HG03135 (cell line): ENCODE data around the gene PAM16.

Experiments
- ATAC-seq: cut with Tn5 transposase; IDR thresholded peaks from one replicate; pipeline ENCODE4 v1.9.1; 2021; ENCODE audit warnings: mild to moderate bottlenecking, moderate library complexity; ENCODE audit not compliant: unreplicated experiment

The PAM16 gene

DNA sequence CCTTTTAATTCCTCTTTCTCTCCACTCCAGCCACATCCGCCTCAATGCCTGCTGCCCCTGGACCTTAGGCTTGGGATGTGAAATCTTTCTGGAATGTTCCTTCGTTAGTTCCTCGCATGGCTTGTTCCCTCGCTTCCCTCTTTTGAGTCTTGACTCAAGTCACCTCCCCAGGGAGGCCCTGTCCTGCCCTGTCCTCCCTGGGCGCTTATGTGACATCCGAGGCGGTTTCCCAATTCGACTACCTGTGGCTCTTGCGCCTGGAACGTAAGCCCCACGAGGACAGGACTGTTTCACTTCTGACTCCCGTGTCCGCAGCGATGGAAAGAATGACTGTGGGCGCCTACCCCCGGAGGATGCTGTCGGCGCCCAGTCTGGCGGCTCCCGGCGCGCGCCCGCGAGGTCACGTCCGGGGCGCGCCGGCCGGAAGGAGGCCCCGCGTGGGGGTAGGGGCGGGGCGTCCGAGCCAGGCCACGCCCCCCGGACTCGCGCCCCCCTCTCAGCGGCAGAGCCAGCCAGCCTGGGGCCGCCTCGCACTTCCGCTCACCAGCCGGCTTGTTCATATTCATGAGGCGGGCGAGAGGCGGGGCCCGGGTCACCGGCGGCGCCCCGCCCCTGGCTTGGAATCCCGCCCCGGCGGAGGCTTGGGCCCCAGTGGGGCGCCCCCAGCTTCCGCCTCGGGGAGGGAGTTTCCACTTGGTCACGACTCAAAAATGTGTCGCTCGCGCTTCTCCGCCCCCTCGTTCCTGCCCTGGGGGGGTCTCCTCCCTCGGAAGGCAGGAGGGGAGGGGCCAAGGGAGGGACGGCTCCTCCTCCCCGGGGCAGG is 43.7 kb downstream of the PAM16 start:
- ATAC-seq, result peak; percentile 87

DNA sequence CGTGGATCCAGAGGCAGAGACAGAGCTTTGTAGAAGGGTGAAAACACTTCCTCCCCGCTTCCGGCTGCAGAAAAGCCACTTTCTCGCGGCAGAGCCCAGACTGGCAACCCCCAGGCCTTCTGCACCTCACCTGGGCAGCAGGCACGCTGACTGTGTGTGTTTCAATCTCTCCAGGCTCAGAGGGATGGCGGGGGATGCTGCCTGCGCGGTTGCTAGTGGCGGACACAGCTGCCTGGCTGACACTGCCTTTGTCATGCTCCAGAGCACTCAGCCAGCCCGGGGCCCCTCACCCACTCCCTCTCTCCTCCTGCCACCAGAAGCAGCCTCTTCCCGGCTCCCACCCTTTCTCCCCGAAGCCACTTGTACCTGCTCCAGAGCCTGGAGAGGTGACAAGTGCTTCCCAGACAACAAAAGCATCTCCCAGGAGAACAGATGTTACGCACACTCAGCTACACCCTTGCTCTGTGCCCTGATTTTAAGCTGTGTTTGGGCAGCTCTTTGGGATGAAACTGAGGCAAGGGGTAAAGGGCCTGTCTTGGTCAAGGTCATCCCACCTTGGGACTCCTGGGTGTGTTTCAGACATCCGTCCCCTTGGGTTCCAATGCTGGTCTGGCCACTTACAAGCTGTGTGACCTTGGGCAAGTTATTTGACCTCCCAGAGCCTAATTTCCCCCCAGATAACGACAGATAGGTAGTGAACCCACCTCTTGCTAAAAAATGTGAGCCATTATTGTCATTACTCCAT is 44.5 kb downstream of the PAM16 start:
- ATAC-seq, result no peak

DNA sequence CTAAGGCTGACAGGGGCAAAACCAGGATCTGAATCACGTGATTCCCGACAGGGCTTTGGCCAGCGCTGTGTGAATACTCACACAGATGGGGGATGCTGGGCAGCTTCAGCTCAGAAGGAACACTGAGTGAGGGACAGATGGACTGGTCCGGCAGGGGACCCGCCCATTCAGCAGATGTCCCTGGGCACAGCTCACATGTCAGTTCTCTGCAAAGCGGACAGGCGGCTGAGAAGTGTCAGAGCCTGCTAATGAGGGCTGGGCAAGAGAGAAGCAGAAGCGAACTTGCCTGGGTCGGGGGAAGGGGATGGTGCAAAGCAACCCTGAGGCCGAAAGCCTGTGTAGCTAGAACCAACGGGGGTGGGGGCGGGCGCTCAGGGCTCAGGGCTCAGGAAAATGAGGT is 47.1 kb downstream of the PAM16 start:
- no peak for ATAC-seq

DNA sequence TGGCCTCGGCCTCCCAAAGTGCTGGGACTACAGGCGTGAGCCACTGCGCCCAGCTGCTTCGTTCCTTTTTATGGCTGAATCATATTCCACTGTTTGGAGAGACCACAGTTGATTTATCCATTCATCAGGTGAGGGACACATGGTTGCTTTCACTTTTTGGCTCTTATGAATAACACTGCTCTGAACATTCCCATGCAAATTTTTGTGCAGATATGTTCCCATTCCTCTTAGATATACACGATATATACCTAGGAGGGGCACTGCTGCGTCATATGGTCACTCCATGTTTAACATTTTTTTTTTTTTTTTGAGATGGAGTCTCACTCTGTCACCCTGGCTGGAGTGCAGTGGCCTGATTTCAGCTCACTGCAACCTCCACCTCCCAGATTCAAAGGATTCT is 49.2 kb downstream of the PAM16 start:
- ATAC-seq, result no peak

- no peak for ATAC-seq
Measured at GRCh38 chr16:4301177-4301576, 49.9 kb downstream of the PAM16 start.

- ATAC-seq, result no peak
Measured at GRCh38 chr16:4298761-4299522, 52.2 kb downstream of the PAM16 start.

GRCh38 chr16:4297480-4297879 is 53.6 kb downstream of the PAM16 start:
- ATAC-seq, result no peak

DNA sequence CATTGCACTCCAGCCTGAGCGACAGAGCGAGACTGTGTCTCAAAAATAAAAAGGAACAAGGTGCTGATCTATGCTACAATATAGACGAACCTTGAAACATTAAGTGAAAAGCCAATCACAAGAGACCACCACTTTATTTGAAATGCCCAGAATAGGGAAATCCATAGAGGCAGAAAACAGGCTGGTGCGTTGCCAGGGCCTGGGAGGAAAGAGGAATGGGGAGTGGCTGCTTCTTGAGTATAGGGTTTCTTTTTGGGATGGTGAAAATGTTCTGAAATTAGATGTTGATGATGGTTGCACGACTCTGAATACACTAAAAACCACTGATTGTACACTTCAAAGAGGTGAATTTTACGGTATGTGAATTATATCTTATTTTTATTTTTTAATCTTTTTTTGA is 55.5 kb downstream of the PAM16 start:
- ATAC-seq, result no peak

- no peak for ATAC-seq
Measured at GRCh38 chr16:4293822-4294457, 57.2 kb downstream of the PAM16 start.

DNA sequence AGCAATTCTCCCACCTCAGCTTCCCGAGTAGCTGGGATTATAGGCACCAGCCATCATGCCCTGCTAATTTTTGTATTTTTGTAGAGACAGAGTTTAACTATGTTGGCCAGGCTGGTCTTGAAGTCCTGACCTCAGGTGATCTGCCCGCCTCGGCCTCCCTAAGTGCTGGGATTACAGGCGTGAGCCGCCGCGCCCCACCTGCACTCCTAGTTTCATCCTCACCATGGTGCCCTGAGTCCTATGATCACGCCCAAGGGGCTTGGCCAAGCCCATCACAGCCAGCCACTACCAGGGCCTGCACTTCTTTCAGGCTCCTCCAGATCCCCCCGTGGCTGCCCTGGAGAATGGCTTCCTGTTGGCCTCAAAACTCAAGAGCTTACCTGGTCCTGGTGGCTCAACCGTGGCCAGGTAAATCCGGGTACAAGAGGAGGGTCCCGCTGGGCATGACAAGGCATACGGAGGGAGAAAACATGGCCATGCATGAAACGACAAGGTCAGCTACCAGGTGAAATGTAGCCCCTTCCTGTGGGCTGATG is 57.9 kb downstream of the PAM16 start:
- no peak for ATAC-seq

GRCh38 chr16:4291699-4292098 is 59.4 kb downstream of the PAM16 start:
- ATAC-seq, result no peak
